Stimulated activated CD8-positive, alpha-beta memory T cell treated with anti-CD3 and anti-CD28 coated beads, Interleukin-15, amount 100 ng/mL, for 48 hours (primary cell): ENCODE results near the gene CWC27.
"Not testable (repeated sequence)": the region's sequence is repeated elsewhere in the genome, so short reads cannot be mapped to it uniquely, and the experiment has no call there.

Experiments used
- DNase-seq, 2 donors: peaks; one replicate each; pipeline ENCODE4 v3.0.0-alpha.2; 2020; ENCODE audit warnings: low read depth in 2 of 2

CWC27 gene

GRCh38 chr5:64838803-64839202 is 70.1 kb downstream of the CWC27 start:
- no peak for DNase-seq

- DNase-seq = no peak
Measured at GRCh38 chr5:64839936-64840335, 71.2 kb downstream of the CWC27 start.

- no peak for DNase-seq
Measured at GRCh38 chr5:64840958-64841357, 72.2 kb downstream of the CWC27 start.

GRCh38 chr5:64853777-64854176 is 85.0 kb downstream of the CWC27 start:
- DNase-seq = no peak

GRCh38 chr5:64854855-64855254 is 86.1 kb downstream of the CWC27 start:
- no peak for DNase-seq

- DNase-seq = no peak
Measured at GRCh38 chr5:64859881-64860280, 91.2 kb downstream of the CWC27 start.

GRCh38 chr5:64861281-64861680 is 92.6 kb downstream of the CWC27 start:
- no peak for DNase-seq

GRCh38 chr5:64864171-64864570 is 95.4 kb downstream of the CWC27 start:
- DNase-seq = no peak

- no peak for DNase-seq
Measured at GRCh38 chr5:64865662-64866061, 96.9 kb downstream of the CWC27 start.

GRCh38 chr5:64869419-64869818 is 100.7 kb downstream of the CWC27 start:
- no peak for DNase-seq

- DNase-seq = no peak
Measured at GRCh38 chr5:64872044-64872443, 103.3 kb downstream of the CWC27 start.

GRCh38 chr5:64873441-64873840 is 104.7 kb downstream of the CWC27 start:
- no peak for DNase-seq

- no peak for DNase-seq
Measured at GRCh38 chr5:64874753-64875152, 106.0 kb downstream of the CWC27 start.

- no peak for DNase-seq
Measured at GRCh38 chr5:64876203-64876602, 107.5 kb downstream of the CWC27 start.

GRCh38 chr5:64880821-64881220 is 112.1 kb downstream of the CWC27 start:
- DNase-seq = no peak

- no peak for DNase-seq
Measured at GRCh38 chr5:64883912-64884311, 115.2 kb downstream of the CWC27 start.

- DNase-seq = no peak
Measured at GRCh38 chr5:64884541-64884940, 115.8 kb downstream of the CWC27 start.

- DNase-seq = no peak
Measured at GRCh38 chr5:64887910-64888309, 119.2 kb downstream of the CWC27 start.

- DNase-seq = no peak
Measured at GRCh38 chr5:64895748-64896147, 127.0 kb downstream of the CWC27 start.

- no peak for DNase-seq
Measured at GRCh38 chr5:64899838-64900237, 131.1 kb downstream of the CWC27 start.

GRCh38 chr5:64900618-64901017 is 131.9 kb downstream of the CWC27 start:
- no peak for DNase-seq

GRCh38 chr5:64907399-64907798 is 138.7 kb downstream of the CWC27 start:
- not testable (repeated sequence) for DNase-seq

- DNase-seq = no peak
Measured at GRCh38 chr5:64914396-64914795, 145.7 kb downstream of the CWC27 start.

- no peak for DNase-seq
Measured at GRCh38 chr5:64918083-64918482, 149.4 kb downstream of the CWC27 start.

- DNase-seq = no peak
Measured at GRCh38 chr5:64921386-64921785, 152.7 kb downstream of the CWC27 start.
